DMS153 treated with DMSO at 0.1 percent for 48 hours (cell line): ENCODE data around the gene USF3.

Experiments
- DNase-seq: peaks from one replicate; lab custom pipeline; 2025; ENCODE audit not compliant: unreplicated experiment; lab: John Stamatoyannopoulos, UW

The USF3 gene

GRCh38 chr3:113695786-113696645 lies at the start of gene USF3:
Gene USF3, minus strand, starts transcription at chr3:113696642. Its CDS starts 21,764 bp downstream, at chr3:113674878.
- peak; percentile 19 for DNase-seq

GRCh38 chr3:113745756-113746547 lies 49.5 kb upstream of the USF3 start, which contains the start of gene NAA50:
Gene NAA50, minus strand, starts transcription at chr3:113746249. Its CDS starts 300 bp downstream, at chr3:113745949.
- DNase-seq, result peak; percentile 76

GRCh38 chr3:113744941-113745755 lies 48.7 kb upstream of the USF3 start:
- DNase-seq, result peak; percentile 45

- no peak for DNase-seq
Observed at GRCh38 chr3:113743006-113743630, 46.7 kb upstream of the USF3 start.

GRCh38 chr3:113741620-113742019 lies 45.2 kb upstream of the USF3 start:
- no peak for DNase-seq

- DNase-seq, result no peak
Observed at GRCh38 chr3:113741086-113741485, 44.6 kb upstream of the USF3 start.

- peak; percentile 14 for DNase-seq
Observed at GRCh38 chr3:113736548-113737089, 40.2 kb upstream of the USF3 start.

GRCh38 chr3:113731694-113732093 lies 35.3 kb upstream of the USF3 start:
- no peak for DNase-seq

- no peak for DNase-seq
Observed at GRCh38 chr3:113730550-113730949, 34.1 kb upstream of the USF3 start.

GRCh38 chr3:113728661-113729060 lies 32.2 kb upstream of the USF3 start:
- DNase-seq, result no peak

GRCh38 chr3:113721636-113722035 lies 25.2 kb upstream of the USF3 start:
- DNase-seq, result no peak

- no peak for DNase-seq
Observed at GRCh38 chr3:113719758-113720157, 23.3 kb upstream of the USF3 start.

GRCh38 chr3:113719294-113719693 lies 22.9 kb upstream of the USF3 start:
- DNase-seq, result no peak

- DNase-seq, result no peak
Observed at GRCh38 chr3:113717818-113718217, 21.4 kb upstream of the USF3 start.

GRCh38 chr3:113717308-113717707 lies 20.9 kb upstream of the USF3 start:
- no peak for DNase-seq

GRCh38 chr3:113714702-113715101 lies 18.3 kb upstream of the USF3 start:
- DNase-seq, result no peak

- no peak for DNase-seq
Observed at GRCh38 chr3:113712129-113712528, 15.7 kb upstream of the USF3 start.

- no peak for DNase-seq
Observed at GRCh38 chr3:113707835-113708234, 11.4 kb upstream of the USF3 start.

GRCh38 chr3:113698956-113699355 lies 2.5 kb upstream of the USF3 start:
- DNase-seq, result no peak

GRCh38 chr3:113698213-113698742 lies 1.8 kb upstream of the USF3 start:
- no peak for DNase-seq
